Skeletal muscle tissue (tissue), 4 donors: ENCODE data around the gene OSBPL10. TPM values are rescaled to one million over a fixed set of nuclear protein-coding genes. Genes with fewer than 3 reads are reported as not detected.
"Not testable (repeated sequence)": the region's sequence is repeated elsewhere in the genome, so short reads cannot be mapped to it uniquely, and the experiment has no call there.

Source experiments
- H3K27ac ChIP-seq: one replicate; pipeline ENCODE4 v1.7.0; 2013; ENCODE audit warnings: mild to moderate bottlenecking, low read depth, low read length, inconsistent platforms
- H3K27me3 ChIP-seq, 3 donors: one replicate each; pipeline ENCODE4 v1.7.0; 2013; ENCODE audit warnings: low read length in 3 of 3; ENCODE audit not compliant: control insufficient read depth in 3 of 3, insufficient read depth in 3 of 3
- H3K36me3 ChIP-seq, 3 donors: one replicate each; pipeline ENCODE4 v1.7.0; 2013; ENCODE audit warnings: low read length in 3 of 3; ENCODE audit not compliant: control insufficient read depth in 3 of 3, insufficient read depth in 3 of 3
- H3K4me1 ChIP-seq, 3 donors: one replicate each; pipeline ENCODE4 v1.7.0; 2013; ENCODE audit warnings: low read length in 3 of 3, mild to moderate bottlenecking in 3 of 3; ENCODE audit not compliant: control insufficient read depth in 3 of 3, insufficient read depth in 3 of 3
- H3K4me3 ChIP-seq, 3 donors: one replicate each; pipeline ENCODE4 v1.7.0; 2013; ENCODE audit warnings: low read length in 3 of 3
- H3K9ac ChIP-seq, 3 donors: one replicate each; pipeline ENCODE4 v1.7.0; 2013; ENCODE audit warnings: low read length in 3 of 3, mild to moderate bottlenecking in 3 of 3, moderate library complexity in 2 of 3, low read depth in 1 of 3
- H3K9me3 ChIP-seq, 3 donors: one replicate each; pipeline ENCODE4 v1.7.0; 2013; ENCODE audit warnings: low read length in 3 of 3; ENCODE audit not compliant: control insufficient read depth in 3 of 3
- total RNA-seq: library from RNA; depleted of rRNA; stranded (reverse); fragments of >200 nt; gene quantifications from one replicate; pipeline ENCODE4 v1.2.3, GENCODE V29; 2014
- donor health status: Osteomylitis.

Gene OSBPL10, protein sequence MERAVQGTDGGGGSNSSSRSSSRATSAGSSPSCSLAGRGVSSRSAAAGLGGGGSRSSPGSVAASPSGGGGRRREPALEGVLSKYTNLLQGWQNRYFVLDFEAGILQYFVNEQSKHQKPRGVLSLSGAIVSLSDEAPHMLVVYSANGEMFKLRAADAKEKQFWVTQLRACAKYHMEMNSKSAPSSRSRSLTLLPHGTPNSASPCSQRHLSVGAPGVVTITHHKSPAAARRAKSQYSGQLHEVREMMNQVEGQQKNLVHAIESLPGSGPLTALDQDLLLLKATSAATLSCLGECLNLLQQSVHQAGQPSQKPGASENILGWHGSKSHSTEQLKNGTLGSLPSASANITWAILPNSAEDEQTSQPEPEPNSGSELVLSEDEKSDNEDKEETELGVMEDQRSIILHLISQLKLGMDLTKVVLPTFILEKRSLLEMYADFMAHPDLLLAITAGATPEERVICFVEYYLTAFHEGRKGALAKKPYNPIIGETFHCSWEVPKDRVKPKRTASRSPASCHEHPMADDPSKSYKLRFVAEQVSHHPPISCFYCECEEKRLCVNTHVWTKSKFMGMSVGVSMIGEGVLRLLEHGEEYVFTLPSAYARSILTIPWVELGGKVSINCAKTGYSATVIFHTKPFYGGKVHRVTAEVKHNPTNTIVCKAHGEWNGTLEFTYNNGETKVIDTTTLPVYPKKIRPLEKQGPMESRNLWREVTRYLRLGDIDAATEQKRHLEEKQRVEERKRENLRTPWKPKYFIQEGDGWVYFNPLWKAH
- total RNA-seq, result 6.8 TPM

GRCh38 chr3:31981206-31982181 is at the start of gene OSBPL10, which contains the start of gene ZNF860:
TSS of gene OSBPL10 (minus strand) at chr3:31981262. CDS start at chr3:31981179, 83 bp downstream.
TSS of gene ZNF860 (plus strand) at chr3:31981750. CDS start at chr3:31989080, 7,330 bp downstream.
- peak within 1 kb of the TSS; percentile 79 to 93 (median 88) for H3K4me3 ChIP-seq
- peaks cover 0 to 4% (median 0%) of the 10 kb centered on the region in 3 donors for H3K27me3 ChIP-seq
- peak within 1 kb of the TSS; percentile 74 to 84 (median 77) for H3K9ac ChIP-seq
- H3K9me3 ChIP-seq, result no peaks in the 10 kb centered on the region
- peak within 1 kb of the TSS; percentile 75 for H3K27ac ChIP-seq
- H3K4me1 ChIP-seq, result peaks cover 8 to 14% (median 14%) of the 10 kb centered on the region in 3 donors
- no peaks in the 10 kb centered on the region for H3K36me3 ChIP-seq

GRCh38 chr3:32026593-32026992 is 45.5 kb upstream of the OSBPL10 start:
- no peaks in the 10 kb centered on the region for H3K27me3 ChIP-seq
- H3K4me1 ChIP-seq, result peaks cover 0 to 2% (median 0%) of the 10 kb centered on the region in 3 donors
- no peaks in the 10 kb centered on the region for H3K36me3 ChIP-seq
- H3K9me3 ChIP-seq, result no peaks in the 10 kb centered on the region
- H3K4me3 ChIP-seq, result no peak overlapping the region
- H3K27ac ChIP-seq, result no peak overlapping the region
- H3K9ac ChIP-seq, result no peak overlapping the region

DNA sequence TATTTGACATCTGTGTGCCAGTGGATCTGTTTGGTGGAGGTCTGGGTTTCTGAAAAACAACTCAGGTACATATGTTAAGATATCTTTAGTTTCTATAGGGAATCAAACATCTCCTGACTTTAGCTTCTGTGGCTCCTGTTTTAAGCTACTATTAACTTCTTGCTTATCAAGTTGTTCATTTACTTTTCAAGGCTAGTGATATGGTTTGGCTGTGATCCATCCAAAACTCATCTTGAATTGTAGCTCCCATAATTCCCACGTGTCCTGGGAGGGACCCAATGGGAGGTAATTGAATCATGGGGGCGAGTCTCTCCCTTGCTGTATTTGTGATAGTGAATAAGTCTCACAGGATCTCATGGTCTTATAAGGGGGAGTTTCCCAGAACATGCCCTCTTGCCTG is 41.9 kb upstream of the OSBPL10 start:
- no peaks in the 10 kb centered on the region for H3K4me1 ChIP-seq
- H3K9ac ChIP-seq, result no peak overlapping the region
- H3K9me3 ChIP-seq, result no peaks in the 10 kb centered on the region
- no peaks in the 10 kb centered on the region for H3K36me3 ChIP-seq
- no peak overlapping the region for H3K4me3 ChIP-seq
- H3K27ac ChIP-seq, result no peak overlapping the region
- no peaks in the 10 kb centered on the region for H3K27me3 ChIP-seq

GRCh38 chr3:32021748-32022147 is 40.7 kb upstream of the OSBPL10 start:
- H3K36me3 ChIP-seq, result no peaks in the 10 kb centered on the region
- no peaks in the 10 kb centered on the region for H3K9me3 ChIP-seq
- no peak overlapping the region for H3K27ac ChIP-seq
- no peak overlapping the region for H3K9ac ChIP-seq
- H3K4me1 ChIP-seq, result no peaks in the 10 kb centered on the region
- no peak overlapping the region for H3K4me3 ChIP-seq
- H3K27me3 ChIP-seq, result no peaks in the 10 kb centered on the region

DNA sequence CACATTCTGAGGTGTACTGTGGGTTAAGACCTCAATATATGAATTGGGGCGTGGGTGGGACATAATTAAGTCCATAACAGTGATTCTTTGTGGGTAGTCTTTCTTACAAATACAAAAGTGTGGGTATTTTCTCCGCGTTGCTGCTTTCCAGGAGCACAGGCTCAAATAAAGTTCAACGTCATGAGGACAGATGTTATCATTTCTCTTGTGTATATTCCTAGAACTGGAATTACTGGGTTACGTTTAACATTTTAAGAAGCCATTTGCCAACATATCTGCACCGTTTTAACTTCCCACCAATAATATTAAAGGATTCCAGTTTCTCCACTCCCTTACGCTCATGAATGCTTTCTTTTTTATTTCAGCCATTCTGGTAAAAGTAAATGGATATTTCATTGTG is 40.1 kb upstream of the OSBPL10 start:
- Histone ChIP-seq H3K9me3 (no peaks in the 10 kb centered on the region), H3K27me3 (no peaks in the 10 kb centered on the region), H3K27ac (no peak overlapping the region), H3K36me3 (no peaks in the 10 kb centered on the region), H3K9ac (no peak overlapping the region), H3K4me1 (no peaks in the 10 kb centered on the region), H3K4me3 (no peak overlapping the region)

- no peaks in the 10 kb centered on the region for H3K36me3 ChIP-seq
- H3K9me3 ChIP-seq, result no peaks in the 10 kb centered on the region
- H3K27ac ChIP-seq, result no peak overlapping the region
- no peak overlapping the region for H3K4me3 ChIP-seq
- no peaks in the 10 kb centered on the region for H3K4me1 ChIP-seq
- no peaks in the 10 kb centered on the region for H3K27me3 ChIP-seq
- H3K9ac ChIP-seq, result no peak overlapping the region
Measured at GRCh38 chr3:32018757-32019564, 37.9 kb upstream of the OSBPL10 start.

GRCh38 chr3:32017286-32017685 is 36.2 kb upstream of the OSBPL10 start:
- no peaks in the 10 kb centered on the region for H3K9me3 ChIP-seq
- no peaks in the 10 kb centered on the region for H3K27me3 ChIP-seq
- H3K9ac ChIP-seq, result no peak overlapping the region
- H3K36me3 ChIP-seq, result no peaks in the 10 kb centered on the region
- H3K27ac ChIP-seq, result no peak overlapping the region
- H3K4me1 ChIP-seq, result no peaks in the 10 kb centered on the region
- H3K4me3 ChIP-seq, result no peak overlapping the region

DNA sequence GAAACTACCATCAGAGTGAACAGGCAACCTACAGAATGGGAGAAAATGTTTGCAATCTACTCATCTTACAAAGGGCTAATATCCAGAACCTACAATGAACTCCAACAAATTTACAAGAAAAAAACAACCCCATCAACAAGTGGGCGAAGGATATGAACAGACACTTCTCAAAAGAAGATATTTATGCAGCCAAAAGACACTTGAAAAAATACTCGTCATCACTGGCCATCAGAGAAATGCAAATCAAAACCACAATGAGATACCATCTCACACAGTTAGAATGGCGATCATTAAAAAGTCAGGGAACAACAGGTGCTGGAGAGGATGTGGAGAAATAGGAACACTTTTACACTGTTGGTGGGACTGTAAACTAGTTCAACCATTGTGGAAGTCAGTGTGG is 34.6 kb upstream of the OSBPL10 start:
- H3K4me3 ChIP-seq, H3K36me3 ChIP-seq, H3K27ac ChIP-seq, H3K9me3 ChIP-seq, H3K4me1 ChIP-seq, H3K9ac ChIP-seq, H3K27me3 ChIP-seq: not testable (repeated sequence)

- H3K4me1 ChIP-seq, H3K27me3 ChIP-seq, H3K4me3 ChIP-seq, H3K9ac ChIP-seq, H3K27ac ChIP-seq, H3K36me3 ChIP-seq, H3K9me3 ChIP-seq: not testable (repeated sequence)
Measured at GRCh38 chr3:32010699-32011098, 29.6 kb upstream of the OSBPL10 start.
